ENCODE measurements around the gene CD2AP. TPM values are rescaled to one million over a fixed set of nuclear protein-coding genes. Genes with fewer than 3 reads are reported as not detected.
"Not testable (repeated sequence)": the region's sequence is repeated elsewhere in the genome, so short reads cannot be mapped to it uniquely, and the experiment has no call there.

CD2AP gene
- total RNA-seq, 1 donor from 2014 or later: 10.6 TPM

- DNase-seq (ENCODE audit: low read depth): no peak
These were observed 18.5 kb downstream of the CD2AP start for GRCh38 chr6:47495954-47496545.

GRCh38 chr6:47496935-47497579 lies 19.5 kb downstream of the CD2AP start:
- DNase-seq (ENCODE audit: low read depth): no peak

GRCh38 chr6:47502920-47503319 lies 25.3 kb downstream of the CD2AP start:
- no peak for DNase-seq (ENCODE audit: low read depth)

GRCh38 chr6:47509937-47510336 lies 32.3 kb downstream of the CD2AP start:
- no peak for DNase-seq (ENCODE audit: low read depth)

GRCh38 chr6:47512872-47513271 lies 35.3 kb downstream of the CD2AP start:
- DNase-seq (ENCODE audit: low read depth): peak; percentile 13

- DNase-seq (ENCODE audit: low read depth): no peak
These were observed 41.7 kb downstream of the CD2AP start for GRCh38 chr6:47519279-47519678.

GRCh38 chr6:47520282-47520681 lies 42.7 kb downstream of the CD2AP start:
- no peak for DNase-seq (ENCODE audit: low read depth)

GRCh38 chr6:47521961-47522360 lies 44.4 kb downstream of the CD2AP start:
- no peak for DNase-seq (ENCODE audit: low read depth)

GRCh38 chr6:47524136-47524845 lies 46.7 kb downstream of the CD2AP start:
- DNase-seq (ENCODE audit: low read depth): no peak

GRCh38 chr6:47525330-47526057 lies 47.9 kb downstream of the CD2AP start:
- DNase-seq (ENCODE audit: low read depth): no peak

- DNase-seq (ENCODE audit: low read depth): no peak
These were observed 49.7 kb downstream of the CD2AP start for GRCh38 chr6:47527274-47527673.

GRCh38 chr6:47529734-47530133 lies 52.1 kb downstream of the CD2AP start:
- DNase-seq (ENCODE audit: low read depth): no peak

GRCh38 chr6:47532981-47533585 lies 55.5 kb downstream of the CD2AP start:
- DNase-seq (ENCODE audit: low read depth): no peak

GRCh38 chr6:47534063-47534462 lies 56.5 kb downstream of the CD2AP start:
- DNase-seq (ENCODE audit: low read depth): no peak

GRCh38 chr6:47535316-47536225 lies 58.0 kb downstream of the CD2AP start:
- DNase-seq (ENCODE audit: low read depth): no peak

GRCh38 chr6:47536816-47537401 lies 59.3 kb downstream of the CD2AP start:
- DNase-seq (ENCODE audit: low read depth): no peak

- DNase-seq (ENCODE audit: low read depth): no peak
These were observed 67.6 kb downstream of the CD2AP start for GRCh38 chr6:47545223-47545622.

- DNase-seq (ENCODE audit: low read depth): no peak
These were observed 74.1 kb downstream of the CD2AP start for GRCh38 chr6:47551670-47552069.

GRCh38 chr6:47552319-47552718 lies 74.7 kb downstream of the CD2AP start:
- DNase-seq (ENCODE audit: low read depth): no peak

GRCh38 chr6:47553243-47553642 lies 75.7 kb downstream of the CD2AP start:
- not testable (repeated sequence) for DNase-seq (ENCODE audit: low read depth)

Measured in myocyte (in vitro differentiated cells).